Glutamatergic neuron (in vitro differentiated cells): ENCODE results near the gene MYO1E. TPM values are rescaled to one million over a fixed set of nuclear protein-coding genes. Genes with fewer than 3 reads are reported as not detected.

Source experiments
- DNase-seq: peaks from one replicate; pipeline ENCODE4 v3.0.0; 2022
- H3K27ac Mint-ChIP-seq: one replicate; pipeline ENCODE4 v1.8.0; 2020; ENCODE audit warnings: mild to moderate bottlenecking, mixed read lengths, inconsistent platforms; ENCODE audit not compliant: unreplicated experiment
- H3K27me3 Mint-ChIP-seq: one replicate; pipeline ENCODE4 v1.8.0; 2020; ENCODE audit warnings: mild to moderate bottlenecking, moderate library complexity, mixed read lengths, inconsistent platforms; ENCODE audit not compliant: unreplicated experiment
- H3K36me3 Mint-ChIP-seq: one replicate; pipeline ENCODE4 v1.8.0; 2020; ENCODE audit warnings: mild to moderate bottlenecking, mixed read lengths, inconsistent platforms; ENCODE audit not compliant: unreplicated experiment
- H3K4me1 Mint-ChIP-seq: one replicate; pipeline ENCODE4 v1.8.0; 2020; ENCODE audit warnings: mild to moderate bottlenecking, low read depth, mixed read lengths, inconsistent platforms; ENCODE audit not compliant: unreplicated experiment
- H3K4me3 Mint-ChIP-seq: one replicate; pipeline ENCODE4 v1.8.0; 2020; ENCODE audit warnings: mild to moderate bottlenecking, mixed read lengths, inconsistent platforms; ENCODE audit not compliant: unreplicated experiment
- H3K9me3 Mint-ChIP-seq: one replicate; pipeline ENCODE4 v1.8.0; 2020; ENCODE audit warnings: mild to moderate bottlenecking, moderate library complexity, mixed read lengths, inconsistent platforms; ENCODE audit not compliant: unreplicated experiment
- CTCF ChIP-seq: fragments of 200-600 bp; sonication (generic); IDR thresholded peaks from one replicate; pipeline ENCODE4 v1.5.0; 2021; ENCODE audit not compliant: partially characterized antibody, unreplicated experiment
- total RNA-seq: library from RNA; stranded (reverse); fragmentation: NEBNext Ultra II Directional; extraction: Animal tissue kit (Norgen Biotek cat#: 25700); gene quantifications from one replicate; pipeline ENCODE4 v1.2.1, GENCODE V29; 2021; ENCODE audit not compliant: unreplicated experiment

MYO1E gene
- total RNA-seq, 1 donor from 2014 or later = 7.9 TPM

DNA sequence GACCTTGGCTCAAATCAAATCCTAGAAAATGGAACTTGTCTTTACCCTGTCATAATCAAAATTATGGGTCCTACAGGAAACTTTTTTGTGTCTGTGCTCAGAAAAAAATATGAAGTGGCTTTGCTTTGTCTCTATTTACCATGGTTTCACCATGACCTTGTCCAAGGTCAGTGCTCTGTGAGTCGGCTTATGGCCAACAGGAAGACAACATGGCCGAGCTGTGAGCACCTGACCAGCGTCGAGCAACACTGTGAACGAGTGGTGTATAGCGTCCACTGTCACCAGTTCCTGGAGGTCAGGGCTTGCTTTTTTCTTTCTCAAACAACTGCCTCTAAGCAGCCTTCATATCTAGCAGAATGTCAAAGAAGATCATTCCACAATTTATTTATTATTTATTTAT, 67.9 kb downstream of the MYO1E start:
- no peak for DNase-seq
- no peaks in the 10 kb centered on the region for H3K36me3 Mint-ChIP-seq
- no peak for TF ChIP-seq CTCF
- H3K27me3 Mint-ChIP-seq = no peaks in the 10 kb centered on the region
- H3K27ac Mint-ChIP-seq = no peak overlapping the region
- H3K4me1 Mint-ChIP-seq = no peaks in the 10 kb centered on the region
- no peak overlapping the region for H3K4me3 Mint-ChIP-seq
- H3K9me3 Mint-ChIP-seq = no peaks in the 10 kb centered on the region

DNA sequence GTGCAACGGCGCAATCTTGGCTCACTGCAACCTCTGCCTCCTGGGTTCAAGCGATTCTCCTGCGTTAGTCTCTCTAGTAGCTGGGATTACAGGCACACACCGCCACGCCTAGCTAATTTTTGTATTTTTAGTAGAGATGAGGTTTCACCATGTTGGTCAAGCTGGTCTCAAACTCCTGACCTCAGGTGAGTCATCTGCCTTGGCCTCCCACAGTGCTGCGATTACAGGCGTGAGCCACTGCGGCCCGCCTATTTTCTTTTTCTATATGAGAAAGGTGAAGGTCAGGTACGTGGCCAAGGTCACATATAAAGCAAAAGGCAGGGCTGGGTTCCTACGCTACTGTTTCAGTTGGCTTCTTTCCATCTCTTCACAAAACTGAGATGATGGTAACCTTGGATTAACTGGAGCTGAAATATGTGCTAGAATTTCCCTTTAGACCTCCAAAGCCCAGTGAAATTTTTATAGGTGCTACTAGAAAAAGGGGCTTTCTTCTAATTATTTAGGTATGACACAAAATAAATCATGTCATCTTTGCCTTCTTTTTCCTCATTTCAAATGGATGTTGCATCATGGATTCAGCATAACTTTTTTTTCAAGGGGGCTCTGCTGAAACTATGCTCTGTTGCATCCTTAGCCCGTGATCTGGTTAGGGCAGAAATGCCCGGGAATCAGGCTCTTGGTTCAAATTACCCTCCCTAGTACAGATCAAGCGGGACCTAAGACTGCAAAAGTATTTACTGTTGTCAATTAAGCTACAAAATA, 68.5 kb downstream of the MYO1E start:
- H3K4me1 Mint-ChIP-seq = no peaks in the 10 kb centered on the region
- H3K36me3 Mint-ChIP-seq = no peaks in the 10 kb centered on the region
- TF ChIP-seq CTCF = no peak
- no peak overlapping the region for H3K27ac Mint-ChIP-seq
- H3K27me3 Mint-ChIP-seq = no peaks in the 10 kb centered on the region
- DNase-seq = no peak
- H3K4me3 Mint-ChIP-seq = no peak overlapping the region
- H3K9me3 Mint-ChIP-seq = no peaks in the 10 kb centered on the region

GRCh38 chr15:59303633-59304032, 69.0 kb downstream of the MYO1E start:
- H3K27ac Mint-ChIP-seq = no peak overlapping the region
- no peak for DNase-seq
- H3K4me3 Mint-ChIP-seq = no peak overlapping the region
- no peaks in the 10 kb centered on the region for H3K4me1 Mint-ChIP-seq
- H3K36me3 Mint-ChIP-seq = no peaks in the 10 kb centered on the region
- no peak for TF ChIP-seq CTCF
- H3K27me3 Mint-ChIP-seq = no peaks in the 10 kb centered on the region
- H3K9me3 Mint-ChIP-seq = no peaks in the 10 kb centered on the region

- no peaks in the 10 kb centered on the region for H3K27me3 Mint-ChIP-seq
- H3K36me3 Mint-ChIP-seq = no peaks in the 10 kb centered on the region
- no peaks in the 10 kb centered on the region for H3K9me3 Mint-ChIP-seq
- no peak for TF ChIP-seq CTCF
- no peaks in the 10 kb centered on the region for H3K4me1 Mint-ChIP-seq
- H3K4me3 Mint-ChIP-seq = no peak overlapping the region
- DNase-seq = no peak
- no peak overlapping the region for H3K27ac Mint-ChIP-seq
Measured at GRCh38 chr15:59303136-59303535, 69.5 kb downstream of the MYO1E start.

GRCh38 chr15:59301527-59301926, 71.1 kb downstream of the MYO1E start:
- no peaks in the 10 kb centered on the region for H3K27me3 Mint-ChIP-seq
- no peak overlapping the region for H3K27ac Mint-ChIP-seq
- H3K36me3 Mint-ChIP-seq = no peaks in the 10 kb centered on the region
- H3K9me3 Mint-ChIP-seq = no peaks in the 10 kb centered on the region
- DNase-seq = no peak
- H3K4me1 Mint-ChIP-seq = no peaks in the 10 kb centered on the region
- no peak for TF ChIP-seq CTCF
- H3K4me3 Mint-ChIP-seq = no peak overlapping the region
